NCI-H2107 (cell line): ENCODE data around the gene FOXL2NB.
A peak's percentile ranks its signal among the peaks of the same experiment; 100 is the strongest.

Experiments
- DNase-seq: peaks from one replicate; lab custom pipeline; 2025; lab: John Stamatoyannopoulos, UW

FOXL2NB gene

DNA sequence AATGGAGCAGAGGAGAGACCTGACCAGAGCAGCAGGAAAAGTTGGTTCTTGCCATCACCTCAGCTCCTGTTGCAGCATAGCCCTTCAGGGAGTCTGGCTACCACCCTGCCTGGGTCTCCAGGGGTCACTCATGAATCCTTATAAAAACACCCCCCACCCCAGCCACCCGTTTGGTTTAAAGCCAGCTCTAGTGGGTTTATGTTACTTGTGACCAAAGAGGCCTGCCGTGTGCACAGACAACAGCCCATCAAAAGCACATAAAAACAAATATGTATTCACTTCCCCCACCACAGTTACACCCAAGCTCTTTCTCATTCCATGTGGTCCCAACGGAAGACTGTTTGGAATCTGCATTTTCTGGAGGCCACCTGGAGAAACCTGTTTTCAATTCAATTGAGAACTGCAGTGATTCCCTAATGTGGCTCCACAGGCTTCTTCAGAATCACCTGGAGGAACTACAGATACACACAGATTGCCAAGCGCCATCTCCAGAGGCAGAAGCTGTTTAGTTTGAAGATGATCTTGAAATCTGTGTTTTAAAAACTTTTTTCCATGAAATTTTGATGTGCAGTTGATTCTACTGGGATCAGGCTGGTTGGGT is 13.8 kb upstream of the FOXL2NB start:
- DNase-seq: no peak

DNA sequence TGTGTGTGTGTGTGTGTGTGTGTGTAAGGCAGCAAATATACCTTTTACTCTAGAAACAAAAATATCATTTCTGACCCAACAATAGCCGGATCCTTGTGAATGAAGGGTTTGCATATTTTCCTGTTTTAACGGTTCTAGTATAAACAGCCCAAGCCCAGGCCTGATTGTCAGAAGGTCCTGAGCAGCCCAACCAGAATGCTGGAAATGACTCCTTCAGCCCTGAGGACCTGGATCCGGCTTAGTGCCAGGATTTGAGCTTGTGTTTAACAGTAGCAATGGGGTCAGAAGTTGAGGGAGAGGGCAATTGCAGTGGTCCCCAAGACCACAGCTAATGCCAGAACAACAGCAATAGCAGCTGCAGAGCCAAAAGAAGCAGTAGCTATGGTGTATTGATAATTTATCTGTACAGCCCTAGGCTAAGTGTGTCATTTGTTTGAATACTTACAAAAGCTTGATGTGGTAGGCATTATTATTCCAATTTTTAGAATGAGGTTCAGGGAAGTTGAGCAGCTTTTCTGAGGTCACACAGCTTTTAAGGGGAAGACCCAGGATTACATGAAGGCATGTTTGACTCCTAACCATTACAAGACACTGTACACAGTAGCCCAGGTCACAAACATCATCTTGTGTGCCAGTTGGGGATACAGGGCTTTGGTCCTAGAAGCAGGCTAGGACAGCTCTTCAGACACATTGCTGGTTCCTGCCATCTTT is 12.9 kb upstream of the FOXL2NB start:
- DNase-seq: no peak

DNA sequence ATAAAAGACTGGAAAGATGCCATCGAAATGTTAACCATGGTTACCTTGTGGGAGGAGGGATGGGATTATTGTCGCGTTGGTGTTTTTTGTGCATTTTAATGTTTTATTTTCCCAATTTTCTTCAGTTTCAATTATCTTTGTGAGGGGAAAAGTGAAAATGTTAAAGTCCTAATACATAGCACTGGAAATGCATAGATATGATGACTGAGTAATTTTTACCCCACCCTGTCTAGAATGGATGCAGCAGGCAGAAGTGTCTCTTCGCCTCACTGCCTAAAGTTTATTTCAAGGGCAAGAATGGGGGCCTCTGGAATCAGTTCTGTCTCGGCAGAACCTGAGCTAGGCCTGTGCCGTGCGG is 11.5 kb upstream of the FOXL2NB start:
- no peak for DNase-seq

DNA sequence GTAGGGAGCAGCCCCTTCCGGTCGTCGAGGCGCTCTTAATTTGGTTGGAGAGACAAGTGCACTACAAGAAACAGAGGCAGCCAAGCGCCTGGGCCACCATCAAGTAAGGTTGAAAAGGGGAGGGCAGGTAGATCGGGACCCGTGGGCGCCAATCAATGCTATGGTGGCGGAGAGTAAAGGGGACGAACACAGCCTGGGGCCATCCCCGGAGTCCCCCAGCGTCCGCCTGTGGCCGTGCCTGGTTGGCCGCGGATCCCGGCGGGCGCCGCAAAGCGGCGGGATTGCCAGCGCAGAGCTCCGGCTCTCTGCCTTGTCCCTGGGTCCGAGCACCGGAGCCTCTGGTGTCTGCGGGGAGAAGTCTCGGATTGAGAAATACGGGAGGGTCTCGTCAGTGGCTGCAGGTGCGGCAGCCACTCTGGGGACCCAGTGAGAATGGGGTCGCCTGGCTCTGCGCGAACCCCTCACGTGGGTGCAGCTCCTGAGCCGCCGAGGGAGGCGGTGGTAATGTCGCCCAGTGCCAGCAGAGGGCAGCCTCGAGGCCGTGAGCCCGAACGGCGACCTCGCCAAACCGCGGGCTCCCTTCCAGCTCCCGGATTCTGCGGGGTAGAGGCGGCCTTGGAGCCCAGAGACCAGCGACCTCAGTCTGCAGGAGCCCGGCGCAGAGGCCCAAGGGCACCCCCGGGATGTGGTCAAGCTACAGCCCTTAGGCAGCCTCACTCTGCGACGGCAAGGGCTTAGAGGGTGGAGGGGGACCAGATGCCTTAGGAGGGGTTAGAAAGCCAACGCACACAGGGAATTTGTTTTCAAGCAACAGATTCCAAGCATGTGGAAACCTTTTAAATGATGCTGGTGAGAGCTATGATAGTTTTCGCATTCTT is 10.9 kb upstream of the FOXL2NB start:
- peak; percentile 47 for DNase-seq

DNA sequence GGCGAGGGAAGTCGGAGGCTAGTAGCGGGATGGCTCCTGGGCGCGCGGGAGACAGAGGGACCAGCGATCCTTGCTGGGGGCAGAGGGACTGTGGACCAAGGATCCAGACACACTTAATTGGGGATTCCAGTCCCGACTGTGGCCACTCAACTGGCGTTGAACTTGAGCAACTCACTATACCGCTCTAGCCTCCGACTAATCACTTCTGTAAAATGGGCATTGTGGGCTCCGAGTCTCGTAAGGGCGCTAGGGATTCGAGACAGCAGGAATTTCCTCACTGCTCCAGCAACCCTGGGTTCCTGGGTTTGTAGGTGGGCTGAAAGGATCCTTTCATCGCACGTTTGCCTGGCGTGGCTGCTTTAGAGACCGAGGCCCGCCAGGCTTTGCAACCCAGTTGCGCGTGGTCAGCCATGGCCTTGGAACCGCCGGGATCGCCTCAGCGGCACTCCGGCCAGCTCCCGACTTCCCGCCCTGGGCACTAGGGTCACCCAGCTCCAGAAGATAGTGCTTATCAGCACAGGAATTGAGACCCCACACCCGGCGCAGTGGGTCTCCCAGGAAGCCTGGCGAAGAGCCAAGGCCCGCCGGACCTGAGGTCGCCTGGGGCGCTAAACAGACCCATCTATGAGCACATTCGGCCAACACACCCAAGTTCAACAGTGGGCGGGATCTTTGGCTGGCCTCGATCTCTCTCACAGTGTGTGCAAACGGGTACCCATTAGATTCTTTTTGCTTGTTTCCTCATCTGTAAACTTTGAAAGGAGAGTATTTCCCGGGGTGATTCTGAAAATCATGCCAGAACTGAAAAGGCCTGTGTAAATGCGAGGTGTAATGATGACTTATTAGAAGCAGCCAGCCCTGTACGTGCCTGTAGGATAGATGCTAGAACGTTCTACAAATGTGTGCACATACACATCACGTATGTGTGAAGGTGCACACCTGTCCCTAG is 10.0 kb upstream of the FOXL2NB start:
- DNase-seq: no peak

DNA sequence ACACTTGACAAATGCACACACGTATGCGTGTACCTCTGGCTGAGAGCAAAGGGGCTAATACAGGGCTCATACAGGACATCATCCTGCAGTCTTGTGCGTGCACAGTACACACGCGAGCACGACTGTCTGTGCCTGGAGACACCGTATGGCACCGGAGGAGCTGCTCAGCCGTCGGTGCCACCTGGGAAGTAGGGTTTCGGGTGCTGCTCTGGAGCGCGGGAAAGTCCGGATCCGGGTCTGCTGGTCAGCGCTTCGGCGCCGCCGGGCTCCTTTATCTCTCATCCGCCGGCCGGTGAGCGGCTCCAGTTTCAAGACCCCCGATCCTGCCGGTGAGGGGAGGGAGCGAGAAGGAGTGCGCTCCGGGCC is 9.3 kb upstream of the FOXL2NB start:
- DNase-seq: no peak

DNA sequence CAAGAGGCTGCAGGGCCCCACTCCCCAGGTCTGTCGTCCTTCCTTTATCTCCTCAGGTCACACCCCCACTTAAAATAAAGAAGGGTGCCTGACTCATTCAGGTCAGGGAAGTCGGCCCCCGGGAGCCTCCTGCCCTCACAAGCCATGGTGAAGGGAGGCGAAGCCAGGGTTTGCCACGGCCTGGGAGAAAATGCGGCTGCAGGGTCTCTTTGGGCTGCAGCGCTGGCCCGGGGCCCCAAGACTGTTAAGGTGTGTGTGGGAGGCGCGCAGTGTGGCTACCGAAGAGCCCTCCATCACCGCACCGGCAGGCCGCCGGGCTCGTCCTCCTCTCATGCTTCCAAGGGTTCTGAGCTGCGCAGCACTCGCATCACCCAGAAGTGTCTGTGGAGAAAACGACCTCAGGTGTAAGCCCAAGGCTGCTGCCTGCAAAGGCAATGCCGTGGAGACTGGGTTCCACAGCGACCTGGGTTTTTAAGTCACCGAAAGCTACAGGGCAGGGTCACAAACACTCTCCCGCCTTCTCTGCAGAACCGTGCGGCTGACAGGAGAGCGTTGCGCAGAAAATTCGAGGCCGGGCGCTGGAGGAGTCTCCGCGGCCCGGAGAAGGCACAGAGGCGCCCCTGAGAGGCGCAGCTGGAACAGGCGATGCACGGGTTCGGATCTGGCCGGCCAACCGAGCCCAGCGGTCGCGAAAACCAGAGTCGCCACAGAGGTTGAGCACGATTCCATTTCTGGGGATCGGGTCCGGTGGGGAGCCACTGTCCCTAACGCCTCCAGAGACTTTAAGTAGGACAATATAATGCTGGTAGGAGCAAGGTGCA is 8.8 kb upstream of the FOXL2NB start:
- no peak for DNase-seq

GRCh38 chr3:138938877-138939560 is 8.0 kb upstream of the FOXL2NB start:
- no peak for DNase-seq

GRCh38 chr3:138939561-138940241 is 7.3 kb upstream of the FOXL2NB start:
- no peak for DNase-seq

GRCh38 chr3:138940446-138940845 is 6.6 kb upstream of the FOXL2NB start:
- DNase-seq: no peak

GRCh38 chr3:138941259-138941885 is 5.6 kb upstream of the FOXL2NB start:
- DNase-seq: no peak

- DNase-seq: no peak
Observed at GRCh38 chr3:138942271-138942670, 4.7 kb upstream of the FOXL2NB start.

DNA sequence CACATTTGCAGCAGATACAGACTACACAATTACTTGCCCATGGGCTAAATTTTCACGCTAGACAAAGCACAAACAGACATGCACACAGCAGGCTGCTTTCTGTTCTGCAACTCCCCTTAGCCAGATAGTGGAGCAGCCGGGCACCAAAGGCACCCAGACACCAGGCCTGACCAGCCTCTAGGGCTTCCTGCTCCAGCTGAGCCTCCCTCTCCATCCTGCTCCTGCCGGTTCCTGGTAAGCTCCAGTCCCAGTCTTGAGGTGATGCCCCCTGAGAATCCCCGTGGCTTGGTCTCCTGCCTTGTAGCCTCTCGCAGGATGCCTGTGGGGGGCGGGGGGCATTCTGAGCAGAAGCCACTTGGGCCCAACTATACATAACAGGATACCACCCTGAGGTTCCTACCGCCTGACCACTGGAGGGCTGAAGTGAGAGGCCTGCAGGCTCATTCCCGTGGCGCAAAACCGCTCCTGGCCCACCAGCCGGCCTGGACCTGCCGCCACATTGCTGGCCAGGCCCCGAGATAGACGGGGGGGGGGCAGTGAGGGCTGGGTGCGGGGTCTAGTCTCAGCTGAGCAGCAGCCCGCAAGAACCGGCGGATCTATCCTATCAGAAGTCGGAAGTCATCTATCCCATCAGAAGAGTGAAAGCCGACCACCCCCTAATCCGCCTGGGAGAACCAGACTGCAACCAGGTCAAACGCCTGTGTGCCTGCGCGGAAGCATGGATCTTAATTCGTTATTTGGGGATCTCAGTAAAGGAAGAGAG is 4.0 kb upstream of the FOXL2NB start:
- DNase-seq: no peak

DNA sequence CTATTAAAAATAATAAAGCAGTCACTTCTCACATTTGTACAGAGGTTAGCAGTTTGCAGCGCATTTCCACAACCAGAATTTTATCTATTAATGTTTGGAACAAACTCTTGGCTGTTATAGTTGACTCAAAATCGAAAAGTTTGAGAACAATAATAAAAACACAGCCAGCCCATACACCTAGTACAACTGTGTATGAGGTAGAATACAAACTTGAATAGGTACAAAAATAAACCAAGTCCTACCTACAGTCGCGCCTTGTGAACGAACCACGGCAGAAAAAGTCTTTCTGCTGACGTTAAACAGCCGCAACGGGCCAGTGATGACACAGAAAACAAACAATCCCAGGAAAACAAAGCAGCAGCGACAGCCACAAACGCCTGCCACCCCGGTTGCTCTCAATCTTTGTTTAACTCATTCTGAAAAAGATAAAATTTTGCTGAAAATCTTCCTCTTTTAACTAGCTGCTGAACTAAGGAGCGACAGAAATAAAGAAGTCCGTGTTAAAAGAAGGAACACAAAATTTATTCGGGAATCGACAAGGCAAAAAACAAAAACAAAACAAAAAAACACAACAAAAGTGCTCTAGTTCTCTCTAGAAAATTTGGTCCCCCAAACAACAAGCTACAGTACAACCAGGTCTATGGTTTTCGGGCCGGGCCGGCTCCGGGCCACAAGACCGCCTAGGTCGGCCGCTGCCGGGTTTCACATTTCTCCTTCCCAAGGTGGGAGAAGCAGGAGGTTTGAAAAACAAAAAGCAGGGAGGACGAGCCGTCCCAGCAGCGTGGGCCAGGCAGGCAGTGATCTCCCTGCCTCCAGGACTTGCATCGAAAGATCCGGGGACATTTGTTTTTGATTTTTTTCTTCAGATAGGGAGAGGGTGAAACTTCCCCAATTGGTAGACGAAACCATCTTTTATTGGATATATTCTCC is 3.0 kb upstream of the FOXL2NB start:
- no peak for DNase-seq

GRCh38 chr3:138944654-138944928 is 2.4 kb upstream of the FOXL2NB start:
- DNase-seq: no peak

- no peak for DNase-seq
Observed at GRCh38 chr3:138944929-138945708, 1.9 kb upstream of the FOXL2NB start.
